NOMO-1 (cell line): ENCODE data around the gene CSTA.
A peak's percentile ranks its signal among the peaks of the same experiment; 100 is the strongest.

Experiments
- DNase-seq, 2 experiments: peaks; one replicate each; lab custom pipeline; 2025; ENCODE audit not compliant: unreplicated experiment in 2 of 2; lab: John Stamatoyannopoulos, UW

Gene CSTA

DNA sequence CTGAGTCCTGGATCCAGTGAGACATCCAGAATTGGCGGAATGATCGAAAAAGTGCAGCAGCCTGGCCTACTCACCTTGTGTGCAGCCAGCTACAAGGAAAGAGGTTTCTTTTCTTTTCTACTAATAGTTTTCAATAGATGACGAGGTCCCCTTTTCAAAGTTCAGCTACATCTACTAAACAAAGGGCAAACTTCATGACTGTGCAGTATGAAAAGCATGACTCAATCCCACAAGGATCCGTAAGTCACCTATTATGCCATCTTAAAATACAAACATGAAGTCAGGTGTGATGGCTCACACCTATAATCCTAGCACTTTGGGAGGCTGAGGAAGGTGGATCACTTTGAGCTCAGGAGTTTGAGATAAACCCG, 41.3 kb downstream of the CSTA start:
- DNase-seq, result no peak

DNA sequence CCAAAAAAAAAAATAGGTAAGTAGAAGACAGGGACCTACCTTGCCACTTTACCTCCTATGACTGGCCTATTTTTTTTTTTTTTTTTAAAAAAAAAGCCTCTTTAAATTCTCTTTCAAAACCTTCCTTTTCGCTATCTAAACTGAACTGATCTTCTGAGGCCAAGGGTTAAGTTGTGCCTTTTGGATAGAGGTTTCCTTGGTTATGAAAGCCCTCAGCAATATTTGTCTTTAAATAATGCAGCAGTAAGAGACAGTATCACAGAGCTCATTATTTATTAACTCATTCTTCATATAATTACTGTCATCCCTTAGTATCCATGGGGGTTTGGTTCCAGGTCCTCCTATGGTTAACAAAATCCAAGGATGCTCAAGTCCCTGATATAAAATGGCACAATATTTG, 49.0 kb downstream of the CSTA start:
- DNase-seq, result no peak

DNA sequence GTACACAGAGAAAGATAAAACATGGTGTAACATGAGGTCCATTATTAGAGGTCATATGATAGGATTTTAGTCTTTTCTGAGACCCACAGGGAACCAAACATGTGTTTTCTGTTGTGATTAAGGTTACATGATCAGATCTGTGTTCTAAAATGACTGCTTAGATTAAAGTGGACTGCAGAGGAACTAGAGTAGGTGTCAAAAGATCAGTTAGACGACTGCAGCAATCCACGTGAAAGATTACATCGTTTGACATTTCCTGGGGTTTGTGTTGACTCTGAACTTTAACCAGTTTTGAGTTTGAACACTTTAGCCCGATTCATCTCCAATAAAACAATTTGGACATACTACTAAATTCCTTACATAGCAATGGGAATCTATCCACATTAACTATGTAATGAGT, 52.9 kb downstream of the CSTA start:
- DNase-seq, result no peak

DNA sequence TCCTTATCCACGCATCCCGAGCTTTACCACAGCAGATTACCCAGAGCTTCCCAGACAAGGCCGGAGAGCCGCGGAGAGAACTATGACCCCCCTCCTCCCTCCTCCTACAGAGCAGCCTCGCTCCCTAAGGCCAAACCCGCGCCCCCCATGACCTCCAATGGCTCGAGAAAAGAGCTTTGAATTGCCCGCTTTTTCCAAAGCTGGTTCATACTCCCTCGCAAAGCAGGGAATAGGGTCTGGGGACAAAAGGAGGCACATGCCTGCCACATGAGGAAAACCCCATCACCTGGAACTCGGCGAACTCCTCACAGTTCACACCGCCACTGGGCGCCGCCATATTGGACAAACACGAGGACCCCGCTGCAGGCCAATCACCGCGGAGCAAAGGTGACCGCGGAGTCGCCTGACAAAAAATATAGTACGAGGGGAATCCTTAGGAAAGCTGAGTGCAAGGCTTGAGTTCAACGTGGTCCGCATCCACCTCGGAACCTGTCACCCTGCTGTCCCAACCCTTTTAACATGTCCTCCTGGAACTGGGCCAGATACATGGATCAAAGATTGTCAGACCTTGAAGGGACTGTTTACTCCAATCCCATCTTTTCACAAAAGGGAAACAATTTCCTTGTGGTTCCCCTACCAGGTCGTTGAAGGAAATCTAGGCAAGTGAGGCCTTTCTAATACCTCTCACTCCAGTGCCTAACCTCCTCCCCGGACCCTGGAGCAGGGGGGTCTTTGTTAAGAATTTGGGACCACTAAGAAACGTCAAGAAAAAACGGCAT, 58.0 kb downstream of the CSTA start, which contains the start of gene MIX23:
Gene MIX23, minus strand, starts transcription at position 344 of the 779 bp plus-strand sequence. Its CDS starts 7 bp downstream, at position 337.
- peak; percentile 78 for DNase-seq

DNA sequence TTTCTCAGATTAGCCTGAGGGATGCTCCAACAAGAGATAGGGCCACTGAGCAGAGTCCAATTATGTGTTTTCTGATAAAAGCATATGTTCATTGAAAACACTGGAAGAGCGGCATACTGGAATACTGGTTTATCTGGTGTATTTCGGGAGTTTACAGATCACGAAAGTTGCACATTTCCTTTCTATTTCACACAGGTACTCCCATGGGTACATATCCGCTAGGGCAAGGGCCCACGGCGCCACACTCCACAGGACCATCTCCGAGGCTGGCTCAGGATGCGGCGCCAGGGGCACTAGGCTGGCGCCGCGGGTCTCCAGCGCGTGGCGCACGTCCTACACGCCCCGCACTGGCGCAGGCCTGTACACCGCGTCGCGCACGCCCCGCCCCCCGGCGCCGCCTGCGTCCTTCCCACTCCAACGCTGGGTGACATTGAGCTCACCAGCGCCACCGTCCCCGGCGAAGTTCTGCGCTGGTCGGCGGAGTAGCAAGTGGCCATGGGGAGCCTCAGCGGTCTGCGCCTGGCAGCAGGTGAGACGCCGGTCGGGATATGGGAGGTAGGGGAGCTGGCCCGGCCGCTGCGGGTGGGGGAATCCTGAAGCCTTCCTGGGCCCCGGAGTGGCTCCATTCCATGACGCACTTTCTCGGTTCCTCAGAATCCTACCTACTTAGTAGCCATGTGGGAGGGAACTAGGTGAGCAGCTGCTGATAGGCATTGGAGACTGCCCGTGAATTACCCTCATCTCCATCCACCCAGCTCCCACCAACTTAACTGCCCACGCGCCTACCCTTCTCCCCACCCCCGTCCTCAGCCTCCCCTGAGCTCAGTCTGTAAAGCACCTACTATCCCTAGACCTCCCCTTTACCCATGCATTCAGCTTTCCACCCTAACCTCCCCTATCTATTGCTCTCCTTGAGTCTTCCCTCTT, 59.0 kb downstream of the CSTA start, which contains the start of gene FAM162A:
Gene FAM162A, plus strand, starts transcription at position 412 of the 927 bp plus-strand sequence. Its CDS starts 84 bp downstream, at position 496.
- DNase-seq, result peak; percentile 96

DNA sequence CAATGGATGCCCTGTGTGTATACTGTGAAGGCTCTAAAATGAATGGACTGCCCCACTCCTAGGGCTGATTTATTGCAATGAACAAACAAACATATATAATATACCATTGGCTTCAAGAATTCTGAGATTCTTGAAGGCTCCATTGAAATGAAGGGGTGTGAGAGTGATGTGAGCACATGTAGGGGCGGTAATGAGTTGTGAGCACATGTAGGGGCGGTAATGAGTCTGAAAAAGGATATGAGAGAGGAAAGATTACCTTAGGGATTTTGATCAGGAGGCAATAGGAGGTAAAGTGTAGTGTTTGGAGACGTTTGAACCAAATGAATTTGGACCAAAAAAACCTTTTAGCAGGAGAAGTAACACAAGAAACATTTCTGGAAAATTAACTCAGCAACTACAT, 62.7 kb downstream of the CSTA start:
- DNase-seq, result no peak

DNA sequence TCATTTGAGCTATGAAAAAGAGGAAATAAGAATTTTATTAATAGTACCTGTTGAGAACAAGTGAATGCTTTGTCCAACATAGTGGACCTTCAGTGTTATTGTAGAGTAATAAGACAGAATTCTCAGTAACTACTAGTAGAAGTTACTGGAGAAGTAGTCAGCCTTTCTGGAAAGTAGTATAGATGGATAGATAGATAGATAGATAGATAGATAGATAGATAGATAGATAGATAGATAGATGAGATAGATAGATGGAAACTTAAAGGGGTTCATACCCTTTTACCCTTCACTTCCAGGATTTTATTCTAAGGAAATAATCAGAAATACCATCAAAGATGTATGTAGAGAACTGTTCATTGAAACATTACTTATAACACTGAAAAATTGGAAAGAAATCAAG, 64.1 kb downstream of the CSTA start:
- no peak for DNase-seq

DNA sequence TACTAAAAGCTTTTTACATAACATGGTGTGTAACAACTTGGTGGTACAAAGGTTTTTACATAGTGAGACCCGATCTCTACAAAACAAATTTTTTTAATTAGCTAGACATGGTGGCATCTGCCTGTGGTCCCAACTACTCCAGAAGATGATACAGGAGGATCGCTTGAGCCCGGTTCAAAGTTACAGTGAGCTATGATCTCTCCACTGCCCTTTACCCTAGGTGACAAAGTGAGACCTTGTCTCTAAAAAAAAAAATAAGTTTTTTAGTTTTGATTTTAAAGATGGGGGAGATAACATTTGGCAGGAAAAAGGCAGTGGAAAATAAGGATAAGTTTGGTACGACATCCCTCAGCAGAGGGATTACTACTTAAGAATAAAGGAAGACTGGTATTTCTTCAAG, 64.8 kb downstream of the CSTA start:
- no peak for DNase-seq

DNA sequence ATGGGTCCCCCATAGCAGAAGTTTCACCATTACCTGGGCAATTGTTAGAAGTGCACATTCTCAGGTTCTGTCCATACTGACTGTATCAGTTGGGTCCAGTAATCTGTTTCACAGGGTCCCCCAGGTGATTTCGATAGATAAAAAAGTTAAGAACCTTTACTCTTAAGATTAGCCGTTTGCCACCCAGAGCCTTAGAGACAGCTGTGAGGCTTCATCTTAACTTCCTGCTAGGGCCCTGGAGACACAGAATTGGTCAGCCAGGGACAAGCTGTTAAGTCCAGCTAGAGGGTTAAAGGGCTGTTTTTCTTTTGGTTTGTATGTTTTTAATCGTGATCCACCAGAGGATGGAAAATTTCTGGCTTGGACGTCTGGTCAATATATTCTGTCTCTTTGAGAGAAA, 65.6 kb downstream of the CSTA start:
- DNase-seq, result no peak
